ENCODE data around the gene H6PD. TPM values are rescaled to one million over a fixed set of nuclear protein-coding genes. Genes with fewer than 3 reads are reported as not detected.

The H6PD gene
- total and polyA plus RNA-seq, 2 experiments from 2014 or later, result 1.2 to 4.7 TPM

GRCh38 chr1:9249534-9250410 lies 15.2 kb downstream of the H6PD start:
- no peak overlapping the region for H2AFZ ChIP-seq
- no peak overlapping the region for H3K27ac ChIP-seq (ENCODE audit: low read depth)
- H3K36me3 ChIP-seq (ENCODE audit: insufficient read depth), result no peaks in the 10 kb centered on the region
- no peaks in the 10 kb centered on the region; the same call in 2 of the 3 replicates for H3K36me3 Mint-ChIP-seq (ENCODE audit: low read depth)
- peaks cover 17% of the 10 kb centered on the region for H3K27me3 Mint-ChIP-seq (ENCODE audit: insufficient read depth, low read depth, poor library complexity)
- H3K4me1 Mint-ChIP-seq, result peaks cover 58% of the 10 kb centered on the region
- no peak overlapping the region for H3K4me2 ChIP-seq
- peak overlapping the region; percentile 82; the same call in 1 of the 2 replicates for H3K27ac Mint-ChIP-seq
- no peak overlapping the region for H3K4me3 ChIP-seq
- H3K4me3 Mint-ChIP-seq, result no peak overlapping the region
- H3K9me2 ChIP-seq (ENCODE audit: insufficient read depth), result no peaks in the 10 kb centered on the region
- ATAC-seq (peak; percentile 74), DNase-seq (ENCODE audit: low spot score) (peak; percentile 85)
- no peak for TF ChIP-seq ZNF462 (CRISPR knock-in tag; IDR thresholded peaks at IDR 0.05)
- TF ChIP-seq CTCF (conservative IDR thresholded peaks at IDR 0.05; ENCODE audit: low read depth in 2 of 2), result peak; percentile 72 to 91
- 0 out of 2 replicates have a peak, but pooled peaks have one; percentile 20 for TF ChIP-seq ZNF331 (CRISPR knock-in tag; IDR thresholded peaks at IDR 0.05; ENCODE audit: low read depth)
- no peak for TF ChIP-seq EZH2 (IDR thresholded peaks at IDR 0.05; ENCODE audit: low read depth, unreplicated experiment)
- TF ChIP-seq ETS1 (IDR thresholded peaks at IDR 0.05), result no peak
- H3K79me2 ChIP-seq (replicated peaks; ENCODE audit: insufficient read depth), result no peaks in the 10 kb centered on the region
- no peaks in the 10 kb centered on the region for H3K27me3 ChIP-seq (ENCODE audit: insufficient read depth)
- no peaks in the 10 kb centered on the region for H3K9me3 Mint-ChIP-seq
- H3K4me1 ChIP-seq (ENCODE audit: insufficient read depth), result peaks cover 29% of the 10 kb centered on the region
- no peaks in the 10 kb centered on the region for H4K20me1 ChIP-seq (replicated peaks; ENCODE audit: insufficient read depth)
- H3F3A ChIP-seq (replicated peaks; ENCODE audit: low read depth), result no peaks in the 10 kb centered on the region
